T-helper 1 cell (primary cell): Measurements from ENCODE around the gene SLC24A3.

ENCODE experiments used
- DNase-seq, 5 donors: peaks; one replicate each; pipeline ENCODE4 v3.0.0-alpha.2; 2012 to 2020

SLC24A3 gene

DNA sequence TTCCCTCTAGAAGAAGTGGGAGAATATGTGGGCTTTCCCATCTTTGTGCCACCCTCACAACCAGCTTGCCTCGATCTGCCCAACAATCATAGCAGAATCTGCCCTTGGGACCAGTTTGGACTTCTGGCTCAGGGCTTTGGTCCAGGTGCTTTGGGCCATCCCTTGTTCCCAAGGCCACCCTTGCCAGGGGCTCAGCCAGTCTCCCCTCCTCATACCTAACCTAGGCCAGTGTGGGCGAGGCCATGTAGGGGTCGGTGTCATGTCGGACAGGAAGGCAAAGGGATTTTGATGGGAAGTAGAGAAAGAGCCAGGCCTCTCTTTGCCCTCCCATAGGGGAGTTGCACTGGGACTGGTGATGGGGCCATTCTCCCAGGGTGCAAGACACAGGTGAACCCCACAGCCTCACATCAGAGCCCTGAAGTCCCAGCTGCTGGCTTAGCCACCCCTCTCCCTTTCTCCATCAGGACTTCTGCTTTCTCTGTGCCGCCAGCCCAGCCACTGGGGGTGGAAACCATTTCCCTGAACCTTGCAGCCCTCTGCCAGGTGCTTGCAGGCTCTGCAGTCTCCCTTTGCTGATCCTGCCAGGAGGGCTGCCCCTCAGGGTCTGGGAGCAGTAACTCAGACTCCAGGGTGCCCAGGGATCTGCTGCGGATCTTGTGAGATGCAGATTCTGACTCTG lies 60.7 kb downstream of the SLC24A3 start:
- no peak for DNase-seq

DNA sequence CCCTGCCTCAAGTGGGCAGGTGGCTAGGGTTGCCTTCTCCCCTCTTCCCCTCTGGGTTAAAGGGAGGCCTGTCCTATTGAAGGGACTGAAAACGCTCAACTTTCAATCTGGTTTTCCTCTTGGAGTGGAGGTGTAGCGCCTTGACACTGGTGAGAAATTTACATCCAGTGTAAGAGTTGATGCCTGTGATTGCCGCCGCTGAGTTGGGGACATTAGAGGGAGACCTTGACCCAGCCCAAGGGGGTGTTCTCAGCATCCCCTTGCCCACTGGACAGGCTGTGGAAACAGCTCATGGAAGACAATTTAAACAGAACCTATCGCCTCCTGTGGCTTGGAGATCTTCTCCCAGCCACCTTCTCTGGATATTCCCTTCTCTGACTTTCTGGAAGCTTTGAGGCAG lies 61.6 kb downstream of the SLC24A3 start:
- DNase-seq, result no peak

DNA sequence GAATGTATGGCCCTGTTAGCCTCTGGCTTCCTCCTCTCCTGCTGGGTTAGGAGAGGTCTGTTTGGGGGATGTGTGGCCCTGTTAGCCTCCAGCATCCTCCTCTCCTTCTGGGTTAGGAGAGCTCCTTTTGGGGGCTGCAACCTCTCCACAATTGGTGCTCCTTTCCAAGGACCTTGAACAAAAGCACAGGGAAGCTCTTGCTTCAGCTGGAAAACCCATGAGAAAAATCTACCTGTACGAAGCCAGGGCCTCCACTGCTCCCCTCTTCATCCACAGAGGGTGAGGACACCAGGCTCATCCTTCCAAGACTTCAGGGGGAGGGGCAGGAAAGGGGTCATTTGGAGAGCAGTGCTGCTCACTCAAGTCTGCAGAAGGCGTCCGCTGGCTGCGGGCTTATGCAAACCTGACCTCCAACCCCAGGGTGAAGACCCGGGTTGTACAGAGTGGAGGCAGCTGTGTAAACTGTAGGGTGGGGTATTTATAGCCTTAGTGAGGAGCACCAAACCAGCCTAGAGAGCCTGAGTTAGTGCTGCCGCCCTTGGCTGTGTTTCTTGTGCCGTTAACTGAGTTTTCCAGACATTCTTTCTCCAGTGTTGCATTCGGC lies 62.1 kb downstream of the SLC24A3 start:
- no peak for DNase-seq

GRCh38 chr20:19275038-19275629 lies 62.7 kb downstream of the SLC24A3 start:
- DNase-seq, result no peak

DNA sequence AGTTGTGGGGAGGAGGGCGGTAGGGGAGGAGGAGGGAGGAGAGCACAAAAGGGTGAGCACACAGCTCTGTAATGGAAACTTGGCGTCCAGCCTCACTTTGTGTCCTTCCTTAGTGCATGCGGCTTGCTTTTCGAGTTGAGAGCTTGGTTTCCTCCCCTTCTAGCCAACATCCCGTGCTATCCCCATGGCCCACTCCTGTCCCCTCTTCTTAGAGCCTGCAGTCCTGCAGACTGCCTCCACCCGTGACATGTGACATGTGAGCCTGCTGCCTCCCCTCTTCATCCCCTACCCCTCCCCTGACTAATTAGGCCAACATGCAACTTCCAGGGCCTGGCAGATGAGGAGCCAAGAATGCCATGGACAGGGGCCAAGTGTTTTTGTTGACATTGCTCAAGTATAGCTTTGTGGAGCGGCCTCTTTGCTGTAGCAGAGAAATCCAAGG lies 63.2 kb downstream of the SLC24A3 start:
- DNase-seq, result no peak

- DNase-seq, result no peak
Observed at GRCh38 chr20:19277381-19277780, 64.9 kb downstream of the SLC24A3 start.

GRCh38 chr20:19283490-19284025 lies 71.1 kb downstream of the SLC24A3 start:
- no peak for DNase-seq

GRCh38 chr20:19284400-19285178 lies 72.1 kb downstream of the SLC24A3 start:
- DNase-seq, result no peak

DNA sequence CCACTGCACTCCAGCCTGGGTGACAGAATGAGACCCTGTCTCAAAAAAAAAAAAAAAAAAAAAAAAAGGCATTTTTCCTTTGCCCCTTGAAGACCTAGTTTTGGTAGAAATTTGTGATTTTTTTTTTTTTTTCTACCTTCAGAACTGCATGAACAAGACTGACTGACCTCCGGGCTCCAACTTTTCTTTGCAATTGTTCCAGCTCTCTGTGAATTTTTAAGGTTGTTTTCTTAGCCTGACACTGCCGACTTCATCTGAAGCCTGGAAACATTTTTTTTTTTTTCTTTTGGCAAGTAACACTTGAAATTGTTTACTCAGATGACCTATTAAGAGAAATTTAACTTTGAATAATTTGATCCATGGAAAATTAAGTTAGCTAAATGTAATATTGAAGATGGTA lies 73.0 kb downstream of the SLC24A3 start:
- no peak for DNase-seq

GRCh38 chr20:19288061-19288460 lies 75.6 kb downstream of the SLC24A3 start:
- no peak for DNase-seq

GRCh38 chr20:19288636-19289035 lies 76.2 kb downstream of the SLC24A3 start:
- no peak for DNase-seq

DNA sequence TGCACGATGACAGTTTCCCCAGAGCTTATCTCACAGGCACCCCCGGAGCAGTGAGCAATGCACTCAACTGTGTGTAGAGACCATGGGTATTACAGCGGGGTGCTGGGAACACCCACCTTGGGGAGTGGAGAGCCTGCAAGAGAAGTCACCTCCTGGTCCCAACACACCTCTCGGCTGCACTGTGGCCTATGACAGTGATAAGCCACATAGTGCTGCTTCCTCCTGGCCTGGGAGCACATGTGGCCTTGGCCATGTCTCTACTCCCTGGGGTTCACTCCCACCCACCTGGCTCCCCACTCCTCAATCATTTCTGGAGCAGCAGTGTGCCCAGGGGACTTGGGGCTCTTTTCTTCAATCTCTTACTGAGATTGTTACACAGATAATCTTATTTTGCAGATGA lies 77.0 kb downstream of the SLC24A3 start:
- DNase-seq, result no peak

- DNase-seq, result no peak
Observed at GRCh38 chr20:19291024-19291817, 78.8 kb downstream of the SLC24A3 start.

GRCh38 chr20:19291818-19292132 lies 79.3 kb downstream of the SLC24A3 start:
- DNase-seq, result no peak

GRCh38 chr20:19292254-19292653 lies 79.8 kb downstream of the SLC24A3 start:
- no peak for DNase-seq

DNA sequence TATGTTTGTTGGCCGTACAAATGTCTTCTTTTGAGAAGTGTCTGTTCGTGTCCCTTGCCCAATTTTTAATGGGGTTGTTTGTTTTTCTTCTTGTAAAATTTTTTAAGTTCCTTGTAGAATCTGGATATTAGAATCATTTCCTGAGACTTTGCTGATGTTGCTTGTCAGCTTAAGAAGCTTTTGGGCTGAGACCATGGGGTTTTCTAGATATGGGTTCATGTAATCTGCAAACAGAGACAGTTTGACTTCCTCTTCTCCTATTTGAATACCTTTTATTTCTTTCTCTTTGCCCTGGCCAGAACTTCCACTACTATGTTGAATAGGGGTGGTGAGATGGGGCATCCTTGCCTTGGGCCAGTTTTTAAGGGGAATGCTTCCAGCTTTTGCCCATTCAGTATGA lies 82.6 kb downstream of the SLC24A3 start:
- DNase-seq, result no peak

DNA sequence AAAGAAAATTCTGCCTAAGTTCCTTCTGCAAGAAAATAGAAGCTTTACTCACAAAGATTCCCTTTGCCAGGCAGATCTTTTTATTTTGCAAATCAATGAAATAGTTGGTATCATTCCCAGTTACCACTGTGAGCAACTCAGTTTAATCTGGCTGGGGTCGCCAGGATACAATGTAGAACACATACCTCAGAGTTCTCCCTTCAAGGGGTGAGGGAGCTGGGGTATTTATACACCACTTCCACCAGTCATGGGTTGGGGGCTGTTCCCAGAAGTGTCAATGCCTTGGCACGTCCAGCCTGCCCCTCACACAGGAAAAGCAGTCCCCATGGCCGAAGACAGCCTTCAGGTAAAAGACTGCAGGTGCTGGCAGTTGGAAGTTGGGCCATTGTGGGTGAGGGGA lies 86.2 kb downstream of the SLC24A3 start:
- no peak for DNase-seq

GRCh38 chr20:19300395-19300794 lies 88.0 kb downstream of the SLC24A3 start:
- DNase-seq, result no peak

- DNase-seq, result no peak
Observed at GRCh38 chr20:19301142-19301541, 88.7 kb downstream of the SLC24A3 start.

GRCh38 chr20:19301843-19302242 lies 89.4 kb downstream of the SLC24A3 start:
- DNase-seq, result no peak

GRCh38 chr20:19302714-19303113 lies 90.3 kb downstream of the SLC24A3 start:
- DNase-seq, result no peak

- no peak for DNase-seq
Observed at GRCh38 chr20:19304389-19304788, 91.9 kb downstream of the SLC24A3 start.
